ENCODE results near the gene MARK3.

MARK3 gene

DNA sequence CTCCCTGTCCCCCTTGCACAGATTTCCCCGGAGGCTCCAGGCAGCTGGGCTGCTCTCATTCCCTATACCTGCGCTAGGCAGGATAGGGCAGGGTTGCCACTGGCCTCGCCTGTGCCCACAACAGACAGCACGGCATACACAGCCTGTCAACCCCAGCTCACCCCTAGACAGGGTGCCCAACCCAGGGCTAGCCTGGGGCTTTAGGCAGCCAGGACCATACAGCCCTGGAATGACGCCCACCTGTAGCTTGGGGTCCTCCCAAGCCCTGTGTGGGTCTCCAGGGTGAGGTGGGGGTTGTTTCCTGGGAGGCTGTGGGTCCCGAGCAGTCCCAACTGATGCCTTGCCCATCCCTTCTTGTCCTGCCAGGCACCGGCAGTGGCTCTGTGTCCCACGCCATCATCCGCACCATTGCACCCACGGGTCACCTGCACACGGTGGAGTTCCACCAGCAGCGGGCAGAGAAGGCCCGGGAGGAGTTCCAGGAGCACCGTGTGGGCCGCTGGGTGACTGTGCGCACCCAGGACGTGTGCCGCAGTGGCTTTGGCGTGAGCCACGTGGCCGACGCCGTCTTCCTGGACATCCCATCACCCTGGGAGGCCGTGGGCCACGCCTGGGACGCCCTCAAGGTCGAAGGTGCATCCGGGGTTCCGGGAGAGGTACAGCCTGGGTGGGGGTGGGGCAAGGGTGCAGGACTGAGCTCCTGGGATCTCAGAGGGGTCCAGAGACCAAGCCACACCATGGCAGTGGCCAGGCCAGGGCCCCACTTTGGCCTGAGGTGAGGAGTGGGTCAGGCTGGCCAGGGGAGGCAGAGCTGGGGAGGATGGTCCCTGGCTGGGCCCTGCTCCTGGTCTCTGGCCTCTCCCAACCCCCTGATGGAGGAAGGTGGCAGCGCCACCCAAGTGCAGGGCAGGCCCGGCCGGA lies 147.3 kb downstream of the MARK3 start:
- H3K4me3 ChIP-seq (ENCODE audit: low read depth, low read length) = no peak overlapping the region
- TF ChIP-seq, protein P1, sequence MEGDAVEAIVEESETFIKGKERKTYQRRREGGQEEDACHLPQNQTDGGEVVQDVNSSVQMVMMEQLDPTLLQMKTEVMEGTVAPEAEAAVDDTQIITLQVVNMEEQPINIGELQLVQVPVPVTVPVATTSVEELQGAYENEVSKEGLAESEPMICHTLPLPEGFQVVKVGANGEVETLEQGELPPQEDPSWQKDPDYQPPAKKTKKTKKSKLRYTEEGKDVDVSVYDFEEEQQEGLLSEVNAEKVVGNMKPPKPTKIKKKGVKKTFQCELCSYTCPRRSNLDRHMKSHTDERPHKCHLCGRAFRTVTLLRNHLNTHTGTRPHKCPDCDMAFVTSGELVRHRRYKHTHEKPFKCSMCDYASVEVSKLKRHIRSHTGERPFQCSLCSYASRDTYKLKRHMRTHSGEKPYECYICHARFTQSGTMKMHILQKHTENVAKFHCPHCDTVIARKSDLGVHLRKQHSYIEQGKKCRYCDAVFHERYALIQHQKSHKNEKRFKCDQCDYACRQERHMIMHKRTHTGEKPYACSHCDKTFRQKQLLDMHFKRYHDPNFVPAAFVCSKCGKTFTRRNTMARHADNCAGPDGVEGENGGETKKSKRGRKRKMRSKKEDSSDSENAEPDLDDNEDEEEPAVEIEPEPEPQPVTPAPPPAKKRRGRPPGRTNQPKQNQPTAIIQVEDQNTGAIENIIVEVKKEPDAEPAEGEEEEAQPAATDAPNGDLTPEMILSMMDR (IDR thresholded peaks at IDR 0.05; ENCODE audit: insufficient read depth, low read depth, low read length, missing control alignments) = no peak
- no peak for DNase-seq (ENCODE audit: low read depth)

DNA sequence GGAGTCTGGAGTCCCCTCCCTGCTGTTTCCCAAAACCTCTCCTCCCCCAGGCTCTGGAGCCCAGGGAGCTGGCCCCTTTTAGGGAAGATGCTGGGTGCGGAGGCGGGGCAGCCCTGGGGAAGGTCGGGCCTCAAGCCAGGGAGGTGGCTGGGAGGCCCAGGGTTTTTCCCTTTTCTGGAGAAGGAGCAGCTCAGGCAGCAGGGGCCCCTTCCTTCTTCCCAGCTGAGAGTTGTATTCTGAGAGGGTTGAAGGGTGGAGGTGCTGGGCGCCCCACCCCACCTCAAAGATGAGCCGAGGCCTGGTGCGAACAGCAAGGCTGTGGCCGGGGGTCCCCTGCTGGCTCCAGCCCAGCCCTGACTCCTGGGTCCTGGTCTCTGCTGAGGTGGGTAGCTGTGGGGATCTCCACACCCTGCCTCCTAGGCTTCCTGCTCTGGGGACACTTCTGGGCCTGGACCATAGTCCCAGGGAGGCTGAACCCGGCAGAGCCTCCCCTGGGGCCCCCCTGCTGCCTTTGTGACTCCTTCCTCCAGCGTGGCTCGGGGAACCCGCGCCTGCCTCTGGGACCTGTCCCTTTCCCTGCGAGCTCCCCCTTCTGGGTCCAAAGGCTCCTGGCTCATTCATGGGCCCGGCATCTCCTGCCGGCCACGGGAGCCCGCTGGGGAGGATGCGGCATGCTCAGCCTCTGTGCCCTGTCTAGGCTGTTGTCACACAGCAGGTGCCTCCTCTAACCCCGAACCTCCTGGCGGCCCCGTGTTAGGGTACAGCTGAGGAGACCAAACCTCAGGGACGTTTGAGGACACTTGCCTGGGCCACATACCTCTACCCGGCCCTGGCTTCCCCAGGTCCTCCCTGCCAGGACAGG lies 148.2 kb downstream of the MARK3 start:
- no peak for DNase-seq (ENCODE audit: low read depth)
- TF ChIP-seq, protein P1 (IDR thresholded peaks at IDR 0.05; ENCODE audit: insufficient read depth, low read depth, low read length, missing control alignments) = no peak

DNA sequence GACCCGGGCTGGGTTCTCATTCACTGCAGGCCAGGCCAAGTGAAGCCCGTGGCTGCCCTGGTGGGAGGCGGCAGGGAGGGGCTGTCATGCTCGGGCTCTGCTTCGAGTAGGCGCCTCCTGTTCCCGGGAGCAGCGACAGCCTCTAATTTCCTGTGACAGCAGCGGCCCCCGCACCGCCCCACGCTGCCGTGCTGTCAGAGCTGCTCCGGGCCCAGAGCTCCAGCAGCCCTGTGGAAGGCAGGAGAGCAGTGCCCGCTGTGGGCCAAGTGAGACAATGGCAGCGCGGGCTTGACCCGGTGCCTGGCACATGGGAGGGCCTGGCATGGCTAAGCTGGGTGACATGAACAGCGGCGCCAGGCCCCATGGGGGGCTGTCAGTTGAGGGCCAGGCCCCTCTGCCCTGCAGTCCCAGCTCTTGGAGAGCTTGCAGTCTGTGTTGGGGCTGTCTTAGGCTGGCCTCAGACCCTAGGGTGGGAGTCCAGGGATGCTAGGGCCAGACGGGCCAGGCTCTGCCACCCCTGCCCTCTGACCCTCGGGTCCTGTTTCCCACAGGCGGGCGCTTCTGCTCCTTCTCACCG lies 148.9 kb downstream of the MARK3 start:
- DNase-seq (ENCODE audit: low read depth) = no peak
- TF ChIP-seq, protein P1 (IDR thresholded peaks at IDR 0.05; ENCODE audit: insufficient read depth, low read depth, low read length, missing control alignments) = no peak
- no peak overlapping the region for H3K4me3 ChIP-seq (ENCODE audit: low read depth, low read length)

More for the DNA sequence above, 148.2 kb downstream of the MARK3 start:
- no peak overlapping the region for H3K4me3 ChIP-seq (ENCODE audit: low read depth, low read length)

DNA sequence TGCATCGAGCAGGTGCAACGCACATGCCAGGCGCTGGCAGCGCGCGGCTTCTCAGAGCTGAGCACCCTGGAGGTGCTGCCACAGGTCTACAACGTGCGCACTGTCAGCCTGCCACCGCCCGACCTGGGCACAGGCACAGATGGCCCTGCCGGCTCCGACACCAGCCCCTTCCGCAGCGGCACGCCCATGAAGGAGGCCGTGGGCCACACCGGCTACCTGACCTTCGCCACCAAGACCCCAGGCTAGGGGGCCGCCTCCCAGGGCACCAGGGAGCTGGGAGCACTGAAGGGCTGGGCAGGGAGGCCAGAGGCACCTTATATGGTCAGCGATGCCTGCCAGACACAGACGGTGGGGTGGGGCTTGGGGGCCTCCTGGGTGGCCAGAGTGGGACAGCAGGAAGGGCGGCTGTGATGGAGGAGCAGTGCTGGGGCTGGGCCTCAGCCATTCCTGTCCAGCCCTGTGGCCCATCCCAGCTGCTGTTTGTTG lies 149.4 kb downstream of the MARK3 start:
- TF ChIP-seq, protein P1 (IDR thresholded peaks at IDR 0.05; ENCODE audit: insufficient read depth, low read depth, low read length, missing control alignments) = no peak
- no peak for DNase-seq (ENCODE audit: low read depth)
- H3K4me3 ChIP-seq (ENCODE audit: low read depth, low read length) = no peak overlapping the region

DNA sequence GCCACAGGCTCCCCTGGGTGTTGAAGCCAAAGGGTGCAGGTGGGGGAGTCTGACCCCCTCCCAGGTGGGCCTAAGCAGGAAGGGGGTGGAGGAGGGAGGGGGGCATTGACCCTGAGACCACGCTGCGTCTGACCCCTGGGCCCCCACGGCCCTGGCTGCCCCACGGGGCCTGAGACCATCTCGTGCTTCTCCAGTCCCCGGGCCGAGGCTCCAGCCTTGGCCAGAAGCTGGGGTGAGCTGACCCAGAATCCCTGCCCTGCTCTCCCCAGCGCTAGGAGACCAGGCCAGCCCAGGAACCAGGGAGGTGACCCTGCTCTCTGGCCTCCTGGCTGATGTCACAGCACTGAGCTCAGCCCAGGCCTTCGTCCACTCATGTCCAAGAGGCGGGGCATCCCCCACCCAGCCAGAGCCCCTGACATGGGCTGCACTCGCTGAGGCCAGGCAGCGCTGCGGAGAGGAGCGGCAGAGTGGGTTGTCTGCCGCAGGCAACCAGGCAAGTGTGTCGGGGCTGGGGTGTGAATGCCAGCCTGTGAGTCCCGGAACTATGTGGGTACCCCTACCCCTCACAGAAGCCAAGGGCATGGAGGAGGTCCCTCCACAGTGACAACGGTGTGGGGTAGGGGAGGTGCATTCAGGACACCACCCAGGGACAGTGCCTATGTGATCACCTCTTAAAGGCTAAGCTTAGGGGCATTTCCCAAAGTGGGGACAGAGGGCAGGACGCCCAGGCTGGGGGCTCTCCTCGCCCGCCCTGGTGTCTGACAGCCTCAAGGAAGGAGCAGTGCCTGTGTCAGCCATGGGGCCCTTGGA lies 150.1 kb downstream of the MARK3 start:
- no peak for DNase-seq (ENCODE audit: low read depth)
- TF ChIP-seq, protein P1 (IDR thresholded peaks at IDR 0.05; ENCODE audit: insufficient read depth, low read depth, low read length, missing control alignments) = no peak
- no peak overlapping the region for H3K4me3 ChIP-seq (ENCODE audit: low read depth, low read length)
